CD4-positive, alpha-beta T cell treated with Interleukin-21 for 1 hour (primary cell): ENCODE data around the gene OR11L1.

ENCODE experiments used
- DNase-seq: peaks from one replicate; pipeline ENCODE4 v3.0.0-alpha.2; 2020

Gene OR11L1, protein sequence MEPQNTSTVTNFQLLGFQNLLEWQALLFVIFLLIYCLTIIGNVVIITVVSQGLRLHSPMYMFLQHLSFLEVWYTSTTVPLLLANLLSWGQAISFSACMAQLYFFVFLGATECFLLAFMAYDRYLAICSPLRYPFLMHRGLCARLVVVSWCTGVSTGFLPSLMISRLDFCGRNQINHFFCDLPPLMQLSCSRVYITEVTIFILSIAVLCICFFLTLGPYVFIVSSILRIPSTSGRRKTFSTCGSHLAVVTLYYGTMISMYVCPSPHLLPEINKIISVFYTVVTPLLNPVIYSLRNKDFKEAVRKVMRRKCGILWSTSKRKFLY

GRCh38 chr1:247841796-247842195, at the start of gene OR11L1:
Gene OR11L1 (minus strand): TSS chr1:247841896. CDS start chr1:247841896, 0 bp downstream.
- DNase-seq, result no peak

DNA sequence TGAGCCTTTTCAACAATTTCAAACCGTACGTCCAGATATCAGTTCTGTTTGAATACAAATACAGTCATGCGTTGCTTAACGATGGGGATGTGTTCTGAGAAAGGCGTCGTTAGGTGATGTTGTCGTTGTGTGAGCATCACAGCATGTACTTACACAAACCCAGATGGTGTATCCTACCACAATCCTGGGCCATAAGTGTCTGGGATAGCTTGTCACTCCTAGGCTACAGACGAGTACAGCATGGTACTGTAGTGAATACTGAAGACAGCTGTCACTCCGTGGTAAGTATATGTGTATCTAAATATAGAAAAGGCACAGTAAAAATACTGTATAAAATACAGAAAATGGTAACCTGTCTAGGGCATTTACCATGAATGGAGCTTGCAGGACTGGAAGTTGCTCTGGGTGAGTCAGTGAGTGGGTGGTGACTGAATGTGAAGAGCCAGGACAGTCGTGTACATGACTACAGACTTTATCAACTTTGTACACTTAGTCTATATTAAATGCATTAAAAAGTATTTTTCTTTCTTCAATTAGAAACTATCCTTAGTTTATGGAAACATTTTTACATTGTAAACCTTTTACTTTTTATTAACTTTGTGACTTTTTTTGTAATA, 43.2 kb upstream of the OR11L1 start:
- no peak for DNase-seq

DNA sequence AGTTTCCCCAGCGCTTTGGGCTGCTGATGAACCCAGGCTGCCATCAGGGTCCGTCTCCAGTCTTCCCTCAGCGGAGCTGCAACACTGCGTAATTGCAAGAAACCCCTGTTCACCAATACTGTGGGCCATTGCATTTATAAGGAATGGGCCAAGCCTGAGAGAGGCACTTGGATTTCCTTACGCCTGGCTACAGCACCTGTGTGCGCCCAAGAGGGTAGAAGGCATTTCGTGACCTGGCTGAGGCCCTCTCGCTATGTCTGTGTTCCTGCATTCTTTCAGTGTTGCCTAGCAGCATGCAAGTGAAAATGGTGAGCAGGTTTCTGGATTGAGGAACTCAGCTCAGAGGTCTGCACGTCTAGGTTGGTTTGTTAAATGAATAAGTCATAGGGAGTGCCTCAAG, 41.6 kb upstream of the OR11L1 start:
- DNase-seq, result no peak

- no peak for DNase-seq
Observed at GRCh38 chr1:247865416-247865815, 23.7 kb upstream of the OR11L1 start.

- no peak for DNase-seq
Observed at GRCh38 chr1:247864644-247865043, 22.9 kb upstream of the OR11L1 start.

- DNase-seq, result no peak
Observed at GRCh38 chr1:247862756-247863155, 21.1 kb upstream of the OR11L1 start.

DNA sequence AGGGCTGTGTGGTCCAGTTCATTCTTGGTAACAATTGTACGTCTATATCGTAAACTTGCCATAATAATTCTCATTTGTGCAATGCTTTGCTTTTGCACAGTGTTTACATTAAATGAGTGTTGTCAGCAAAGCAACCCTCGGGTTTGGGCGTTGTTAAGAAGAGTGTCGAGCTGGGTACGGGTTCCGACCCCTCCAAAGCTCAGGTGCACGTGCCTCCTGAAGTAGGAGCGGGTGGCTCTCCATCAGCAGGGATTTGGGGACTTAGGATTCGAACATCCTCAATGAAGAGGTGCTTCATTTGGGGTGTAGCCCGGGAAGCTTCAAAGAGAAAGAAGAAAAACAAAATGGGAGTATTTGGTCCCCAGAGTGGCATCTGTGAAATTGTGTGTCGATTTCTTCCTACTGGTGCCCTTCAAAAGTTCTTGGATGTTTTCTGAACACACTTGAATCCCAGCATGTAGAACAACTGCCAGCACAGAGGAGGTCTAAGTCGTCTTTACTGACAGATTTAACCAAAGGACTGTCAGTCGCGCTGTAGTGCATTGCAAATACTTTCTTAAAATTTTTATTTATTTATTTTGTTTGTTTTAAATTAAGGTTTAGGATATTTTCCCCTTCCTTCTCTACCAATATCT, 16.4 kb upstream of the OR11L1 start:
- DNase-seq, result no peak

GRCh38 chr1:247857069-247857984, 15.6 kb upstream of the OR11L1 start, which contains the start of gene TRIM58:
Gene TRIM58 (plus strand): TSS chr1:247857187. CDS start chr1:247857247, 60 bp downstream.
- no peak for DNase-seq

- DNase-seq, result no peak
Observed at GRCh38 chr1:247855911-247856310, 14.2 kb upstream of the OR11L1 start.

DNA sequence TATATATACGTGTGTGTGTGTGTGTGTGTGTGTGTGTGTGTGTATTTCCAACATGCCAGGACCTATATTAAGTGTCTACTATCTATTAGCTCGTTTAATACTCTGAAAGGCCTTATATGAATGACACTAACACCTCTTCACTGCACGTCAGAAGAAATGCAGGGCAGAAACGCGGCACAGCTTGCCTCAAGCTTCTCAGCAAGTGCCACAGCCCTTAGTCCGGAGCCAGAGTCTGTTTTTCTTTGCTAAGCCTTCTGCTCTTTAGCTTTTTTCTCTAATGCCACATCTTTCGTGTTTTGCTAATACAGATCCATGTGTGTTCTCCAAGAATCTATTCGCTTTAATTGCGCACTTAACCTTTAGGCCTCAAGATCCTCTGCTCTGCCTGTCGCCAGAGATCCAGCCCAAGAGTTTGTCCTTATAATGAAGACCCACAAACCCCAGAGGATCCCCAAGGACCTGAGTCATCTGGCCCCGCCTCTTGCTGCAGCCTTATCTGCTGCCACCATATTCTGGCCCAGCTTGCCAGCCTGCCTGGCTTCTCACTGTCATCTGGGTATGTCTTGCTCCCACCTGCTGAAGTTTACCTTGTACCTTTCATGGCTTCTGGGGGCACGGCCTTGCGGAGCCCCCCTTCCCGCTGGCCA, 13.3 kb upstream of the OR11L1 start:
- DNase-seq, result no peak

GRCh38 chr1:247849616-247850015, 7.9 kb upstream of the OR11L1 start:
- DNase-seq, result no peak

DNA sequence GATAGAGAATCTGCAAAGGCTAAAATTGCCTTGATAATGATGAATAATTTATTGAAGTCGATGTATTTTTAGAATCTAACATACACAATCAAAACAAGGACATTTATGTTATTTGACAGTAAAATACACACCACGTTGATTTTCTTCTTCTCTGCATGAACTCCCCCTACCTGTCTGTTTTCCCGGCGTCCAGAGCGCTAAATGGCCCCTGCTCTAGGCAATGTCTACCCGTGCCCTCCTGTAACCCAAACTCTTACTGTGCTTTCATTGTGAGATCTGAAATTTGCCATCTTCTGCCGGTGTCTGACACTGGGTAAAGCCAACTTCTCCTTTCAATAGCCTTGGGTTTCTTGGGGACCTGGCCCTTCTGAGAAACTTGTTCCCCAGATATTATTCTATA, 6.7 kb upstream of the OR11L1 start:
- DNase-seq, result no peak

- DNase-seq, result no peak
Observed at GRCh38 chr1:247845693-247846017, 4.0 kb upstream of the OR11L1 start.

GRCh38 chr1:247845011-247845692, 3.5 kb upstream of the OR11L1 start:
- no peak for DNase-seq

- DNase-seq, result no peak
Observed at GRCh38 chr1:247843411-247843810, 1.7 kb upstream of the OR11L1 start.

GRCh38 chr1:247840818-247841217, 878 bp downstream of the OR11L1 start:
- DNase-seq, result no peak

- DNase-seq, result no peak
Observed at GRCh38 chr1:247833601-247834000, 8.1 kb downstream of the OR11L1 start.

GRCh38 chr1:247829656-247830055, 12.0 kb downstream of the OR11L1 start:
- DNase-seq, result no peak

- DNase-seq, result no peak
Observed at GRCh38 chr1:247825362-247825761, 16.3 kb downstream of the OR11L1 start.

- DNase-seq, result no peak
Observed at GRCh38 chr1:247824023-247824422, 17.7 kb downstream of the OR11L1 start, which contains the start of gene OR14A16. Gene OR14A16 (minus strand): TSS chr1:247824119. CDS start chr1:247815729, 8,390 bp downstream.

GRCh38 chr1:247822060-247822459, 19.6 kb downstream of the OR11L1 start:
- DNase-seq, result no peak

- DNase-seq, result no peak
Observed at GRCh38 chr1:247812637-247813036, 29.1 kb downstream of the OR11L1 start.
